ENCODE measurements around the gene RNF208.

The RNF208 gene

DNA sequence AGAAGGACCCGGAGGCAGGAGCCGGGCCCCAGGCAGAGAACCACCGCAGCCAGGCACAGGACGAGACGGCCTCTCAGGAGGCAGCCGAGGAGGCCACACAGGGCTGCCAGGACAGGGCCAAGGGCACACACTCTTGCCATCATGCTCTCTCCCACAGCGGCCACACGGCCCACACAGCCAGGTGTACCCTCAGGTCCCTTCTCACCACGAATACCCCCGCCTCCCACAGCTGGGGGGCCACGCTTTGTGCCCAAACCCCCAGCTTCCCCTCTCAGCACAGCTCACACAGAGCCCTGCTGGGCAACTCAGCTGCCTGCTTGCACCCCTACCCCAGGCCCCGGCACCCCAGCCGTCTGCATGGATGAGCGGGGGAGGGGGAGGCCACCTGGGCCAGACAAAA is 28.3 kb downstream of the RNF208 start:
- peak in 1 of 56 donors; percentile 60 for DNase-seq

DNA sequence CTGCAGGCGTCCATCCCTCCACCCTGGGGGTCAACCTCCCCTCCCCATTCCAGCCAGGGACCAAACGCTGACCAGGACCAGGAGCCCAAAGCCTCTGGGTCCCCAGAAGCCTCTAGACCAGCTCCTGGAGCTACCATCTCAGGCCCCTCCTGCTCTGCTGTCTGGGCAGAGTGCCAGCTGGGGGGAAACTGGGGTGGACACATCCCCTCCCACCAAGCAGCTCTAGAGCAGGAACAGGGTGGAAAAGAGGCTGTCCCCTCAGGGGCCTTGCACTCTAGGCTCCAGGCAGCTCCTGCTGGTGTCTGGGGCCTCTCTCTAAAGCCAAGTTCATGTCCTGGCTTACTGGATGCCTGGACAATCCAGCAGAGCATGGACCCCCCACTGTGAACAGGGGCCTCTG is 29.2 kb downstream of the RNF208 start:
- DNase-seq: no peak

DNA sequence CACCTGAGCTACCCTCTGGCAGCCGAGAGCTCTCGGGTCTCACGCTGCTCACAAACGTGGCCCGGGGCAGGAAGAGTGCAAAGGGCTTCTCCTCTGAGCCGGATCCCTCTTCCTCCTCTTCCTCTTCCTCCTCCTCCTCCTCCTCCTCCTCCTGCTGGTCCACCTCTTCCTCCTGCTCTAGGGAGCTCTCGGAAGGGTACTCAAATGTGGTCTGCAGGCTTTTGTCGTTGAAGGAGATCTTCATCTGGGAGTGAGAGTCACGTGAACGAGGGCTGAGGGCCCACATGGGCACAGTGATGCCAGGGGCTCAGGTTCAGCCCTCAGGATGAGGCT is 29.6 kb downstream of the RNF208 start:
- DNase-seq: no peak

DNA sequence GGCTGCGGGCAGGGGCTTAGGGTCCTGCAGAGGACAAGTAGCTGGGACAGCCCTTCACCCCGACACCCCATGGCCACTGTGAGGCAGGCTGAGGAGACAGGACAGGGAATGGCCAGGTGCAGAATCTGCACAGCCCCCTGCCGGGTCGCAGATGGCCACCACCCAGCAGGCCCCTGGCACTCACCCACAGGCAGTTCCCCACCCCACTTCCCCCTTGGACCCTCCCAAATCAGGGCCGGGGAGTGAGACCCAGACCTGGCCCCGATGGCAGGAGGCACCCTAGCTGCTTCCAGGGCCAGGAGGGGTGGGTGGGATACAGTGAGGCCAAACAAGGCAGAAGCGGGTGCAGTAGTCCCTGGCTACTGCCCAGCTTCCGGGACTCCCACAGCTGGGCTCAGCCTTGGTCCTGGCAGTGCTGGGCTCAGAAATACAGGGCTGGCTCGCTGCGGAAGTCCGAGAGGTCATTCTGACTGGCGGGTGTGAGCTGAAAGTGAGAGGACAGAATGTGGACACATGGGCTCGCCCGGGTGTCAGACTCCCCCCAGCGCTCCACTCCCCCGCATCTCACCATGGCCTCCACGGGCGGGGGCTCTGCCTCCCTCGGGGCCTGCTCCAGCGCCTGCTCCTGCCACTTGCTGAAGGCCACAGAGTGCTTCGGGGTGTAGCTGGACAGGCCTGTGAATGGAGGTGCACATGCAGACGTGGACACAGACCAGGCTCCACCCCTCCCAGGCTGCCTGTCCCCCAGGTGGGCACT is 30.2 kb downstream of the RNF208 start:
- DNase-seq: peak in 50 of 56 donors; percentile 17 to 90 (median 68)

DNA sequence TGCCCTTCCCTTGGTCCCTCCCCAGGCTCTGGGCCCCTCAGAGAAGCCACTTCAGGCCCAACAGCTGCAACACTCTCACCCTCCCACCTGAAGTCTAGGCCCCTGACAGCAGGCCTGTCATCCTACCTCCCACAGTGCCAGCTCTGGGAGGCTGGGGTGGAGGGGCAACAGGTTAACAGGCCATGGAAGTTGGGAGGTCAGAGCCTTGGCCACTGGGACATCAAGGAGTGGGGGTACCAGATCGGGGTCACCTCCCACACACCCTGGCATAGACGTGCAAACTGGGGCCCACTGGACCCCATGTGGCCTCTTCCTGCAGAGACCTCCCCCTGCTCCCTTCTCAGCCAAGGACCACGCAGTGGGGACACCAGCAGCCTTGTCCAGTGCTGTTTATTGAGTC is 30.8 kb downstream of the RNF208 start:
- no peak for DNase-seq

DNA sequence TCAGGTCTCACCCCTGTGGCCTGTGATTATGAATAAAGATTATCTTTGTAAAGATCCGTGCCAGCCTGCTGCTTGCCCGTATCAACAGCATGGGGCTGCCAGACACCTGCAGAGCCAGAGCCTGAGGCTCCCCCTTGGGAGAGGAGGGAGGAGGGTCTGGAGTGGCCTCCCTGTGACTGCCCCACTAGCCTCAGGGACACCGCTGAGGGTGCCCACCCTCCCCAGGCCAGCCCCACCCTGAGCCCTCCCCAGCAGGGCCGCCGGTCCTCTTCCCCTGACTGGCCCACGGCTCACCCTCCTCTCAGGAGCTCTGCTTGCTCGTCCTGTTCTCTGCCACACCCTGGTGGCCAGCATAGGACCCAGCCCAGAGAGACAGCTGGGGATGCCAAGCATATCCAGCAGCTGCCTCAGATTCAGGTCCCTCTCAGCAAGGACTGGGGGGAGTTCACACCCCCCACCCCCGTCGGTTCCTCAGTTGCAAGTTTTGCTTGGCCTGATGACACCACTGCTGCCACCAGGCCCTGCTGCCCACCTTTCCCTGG is 31.7 kb downstream of the RNF208 start:
- no peak for DNase-seq

DNA sequence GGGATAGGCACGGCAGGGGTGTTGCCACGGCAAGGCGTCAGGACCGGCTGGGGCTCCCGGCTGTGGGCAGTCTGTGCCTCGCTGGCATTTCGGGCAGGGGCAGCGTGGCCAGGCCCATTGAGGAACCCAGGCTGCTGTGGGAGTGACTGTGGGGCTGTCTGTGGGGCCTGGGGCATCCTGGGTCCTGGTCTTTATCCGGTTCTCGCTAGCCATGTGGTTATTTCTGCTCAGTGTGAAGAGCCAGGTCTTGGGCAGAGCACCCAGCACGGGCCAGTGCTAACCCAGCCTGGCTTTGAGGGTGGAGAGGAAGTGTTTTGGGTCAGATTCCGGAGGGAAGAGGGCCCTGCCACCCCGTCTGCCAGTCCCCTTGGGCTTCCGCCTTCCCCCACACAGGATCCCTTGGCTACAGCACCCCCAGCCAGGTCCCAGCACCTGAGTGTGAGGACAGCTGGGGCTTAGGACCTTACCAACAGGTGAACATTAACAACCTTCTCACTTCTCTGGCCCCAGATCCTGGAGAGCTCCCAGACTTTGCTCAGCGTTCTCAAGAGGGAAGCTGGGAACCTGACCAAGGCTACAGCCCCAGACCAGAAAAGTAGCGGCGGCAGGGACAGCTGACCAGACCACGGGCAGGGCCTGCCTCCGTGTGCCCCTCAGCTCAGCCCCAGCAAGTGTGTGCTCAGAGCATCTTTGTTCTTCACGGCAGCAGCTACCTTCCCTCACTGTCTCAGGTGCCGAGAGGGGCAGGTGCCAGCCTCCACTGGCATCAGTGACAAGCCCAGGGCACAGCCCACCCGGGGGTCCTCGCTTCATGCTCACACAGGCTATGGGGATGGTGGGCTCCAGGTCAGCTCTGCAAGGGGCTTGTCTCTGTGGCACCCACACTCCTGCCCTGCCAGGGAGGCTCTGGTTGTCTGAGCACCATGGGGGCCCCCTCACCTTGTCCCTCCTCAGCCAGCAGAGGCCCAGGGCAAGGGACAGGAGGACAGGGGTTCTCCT is 32.4 kb downstream of the RNF208 start:
- DNase-seq: peak in 1 of 56 donors; percentile 35

DNA sequence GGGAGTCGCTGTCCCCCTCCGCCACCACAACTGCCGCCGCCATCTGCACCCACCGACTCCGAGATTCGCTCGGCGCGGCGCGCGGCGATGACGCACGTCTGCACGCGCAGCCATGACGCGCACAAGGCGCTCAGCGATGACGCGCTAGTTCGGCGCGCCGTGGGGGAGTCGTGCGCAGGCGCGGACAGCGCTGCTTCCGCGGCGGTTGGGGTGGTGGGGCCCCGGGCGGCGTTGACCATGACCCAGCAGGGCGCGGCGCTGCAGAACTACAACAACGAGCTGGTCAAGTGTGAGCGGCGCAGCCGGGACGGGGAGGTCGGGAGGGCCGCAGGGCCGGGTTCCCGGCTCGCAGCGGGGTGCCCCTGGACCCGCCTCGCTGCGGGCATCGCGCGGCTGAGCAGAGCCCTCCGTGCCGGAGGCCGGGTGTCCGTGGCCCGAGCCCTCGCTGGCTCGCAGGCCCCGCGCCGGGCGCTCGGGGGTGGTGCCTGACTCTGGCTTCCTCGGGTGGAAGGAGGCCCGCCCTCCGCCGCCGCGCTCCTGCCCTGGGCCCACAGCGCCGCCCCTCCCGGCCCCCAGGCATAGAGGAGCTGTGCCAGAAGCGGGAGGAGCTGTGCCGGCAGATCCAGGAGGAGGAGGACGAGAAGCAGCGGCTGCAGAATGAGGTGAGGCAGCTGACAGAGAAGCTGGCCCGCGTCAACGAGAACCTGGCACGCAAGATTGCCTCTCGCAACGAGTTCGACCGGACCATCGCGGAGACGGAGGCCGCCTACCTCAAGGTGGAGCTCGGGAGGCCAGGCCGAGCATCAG is 33.3 kb downstream of the RNF208 start, which contains the start of the genes ANAPC2 and SSNA1:
Gene ANAPC2, minus strand, starts transcription at position 71 of the 807 bp plus-strand sequence. Its CDS starts 28 bp downstream, at position 43.
Gene SSNA1, plus strand, starts transcription at position 187 of the 807 bp plus-strand sequence. Its CDS starts 51 bp downstream, at position 238.
- DNase-seq: peak in 55 of 56 donors; percentile 57 to 96 (median 90)

DNA sequence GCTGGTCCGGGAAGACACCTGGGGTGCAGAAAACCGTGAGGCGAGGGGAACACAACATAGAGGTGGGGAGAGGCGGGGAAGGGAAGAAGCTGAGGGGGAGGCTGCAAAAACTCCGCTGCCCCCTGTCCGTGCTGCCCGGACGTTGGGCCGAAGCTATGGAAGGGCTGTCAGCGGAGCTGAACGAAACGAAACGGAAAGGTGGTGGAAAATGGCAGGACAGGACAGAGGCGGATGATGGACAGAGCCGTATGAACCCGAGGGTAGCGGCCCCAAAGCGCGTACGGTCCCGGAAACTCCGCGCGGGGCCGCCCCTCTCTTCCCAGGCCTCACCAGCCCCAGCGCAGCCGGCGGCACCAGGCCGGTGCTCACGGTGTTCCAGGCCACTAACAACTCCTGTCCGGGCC is 34.0 kb downstream of the RNF208 start:
- DNase-seq: no peak

DNA sequence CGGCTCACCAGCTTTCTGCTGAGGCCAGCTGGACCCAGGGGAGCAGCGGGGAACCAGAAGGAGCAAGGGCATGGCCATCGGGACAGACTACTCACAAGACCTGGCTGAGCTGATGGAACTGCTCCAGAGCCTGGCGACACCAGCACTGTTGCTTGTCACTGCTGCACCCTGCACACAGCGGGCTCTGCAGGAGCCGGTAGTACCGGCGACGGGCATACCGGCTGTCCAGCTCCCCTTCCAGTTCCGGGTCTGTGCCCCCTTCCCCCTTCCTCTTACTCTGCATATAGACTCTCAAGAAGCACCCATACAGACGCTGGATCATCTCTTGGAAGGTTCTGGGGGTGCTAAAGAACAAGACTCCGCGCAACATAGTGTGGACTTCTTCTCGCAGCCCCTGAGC is 34.7 kb downstream of the RNF208 start:
- DNase-seq: no peak

DNA sequence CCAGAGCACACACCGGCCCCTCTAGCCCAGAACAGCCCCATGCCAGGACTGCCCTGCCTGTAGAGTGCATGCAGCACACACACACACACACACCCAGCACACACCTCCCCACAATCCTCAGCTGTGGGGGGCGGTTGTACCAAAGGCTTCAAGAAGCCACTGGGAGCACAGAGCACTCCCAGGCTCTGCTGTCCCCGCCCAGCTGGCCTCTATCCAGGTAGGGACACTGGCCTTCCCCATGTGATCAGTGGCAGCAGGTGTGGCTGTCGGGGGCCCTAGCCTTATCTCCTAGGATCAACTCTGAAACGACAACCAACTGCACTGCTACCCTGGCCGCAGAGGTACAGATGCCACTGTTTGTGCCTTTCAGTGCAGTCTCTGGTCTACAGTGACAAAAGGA is 35.7 kb downstream of the RNF208 start:
- DNase-seq: no peak

DNA sequence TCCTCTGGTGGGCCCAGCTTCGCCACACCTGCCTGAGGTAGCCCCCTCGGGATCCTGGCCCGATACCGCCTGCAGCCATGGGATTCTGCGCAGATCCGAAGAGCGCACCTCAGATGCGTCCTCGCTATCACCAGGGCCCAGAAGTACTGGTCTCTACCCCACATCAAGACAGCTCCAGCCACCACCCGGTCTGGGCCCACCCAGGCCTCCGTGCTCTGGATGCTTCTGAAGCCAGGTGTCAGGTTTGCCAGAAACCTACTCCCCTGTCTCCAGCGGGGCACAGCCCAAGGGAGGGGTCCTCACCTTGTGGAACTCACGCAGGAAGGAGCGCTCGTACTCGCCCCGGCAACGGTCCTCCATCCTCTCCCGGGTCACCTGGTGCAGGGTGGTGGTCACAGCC is 36.1 kb downstream of the RNF208 start:
- DNase-seq: no peak

DNA sequence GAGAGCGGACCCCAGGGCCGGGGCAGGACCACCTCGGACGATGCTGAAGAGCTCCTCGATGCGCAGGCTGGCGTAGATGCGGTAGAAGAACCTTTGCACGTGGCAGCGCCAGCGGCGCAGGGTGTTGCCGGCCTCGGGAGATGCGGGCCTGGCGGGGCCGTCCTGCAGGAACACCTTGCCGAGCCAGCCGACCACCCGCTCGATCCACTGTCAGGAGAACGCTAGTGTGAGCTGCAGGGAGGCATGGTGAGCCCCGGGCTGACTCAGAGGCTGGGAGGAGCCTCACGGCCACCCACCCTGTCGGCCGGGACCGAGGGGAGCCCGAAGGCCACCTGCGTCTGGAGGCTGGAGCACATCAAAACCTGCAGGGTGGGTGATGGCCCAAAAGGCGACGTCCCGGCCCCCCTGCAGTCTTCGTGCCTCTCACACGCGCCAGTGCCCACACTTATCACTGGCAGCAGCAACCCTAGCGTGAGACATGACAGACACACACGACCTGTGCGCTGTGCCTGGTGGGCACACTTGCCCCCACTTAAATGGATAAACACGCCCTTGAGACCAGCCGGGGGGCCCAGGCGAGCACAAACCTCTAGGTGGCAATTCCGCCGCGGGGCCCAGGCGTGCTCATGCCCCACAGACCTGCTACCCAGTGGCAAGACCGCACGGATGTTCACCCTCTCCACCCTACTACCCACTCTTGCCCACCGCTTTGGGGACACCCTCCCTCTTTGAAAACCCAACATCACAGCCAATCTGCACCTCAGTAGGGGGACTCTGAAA is 37.0 kb downstream of the RNF208 start:
- no peak for DNase-seq

DNA sequence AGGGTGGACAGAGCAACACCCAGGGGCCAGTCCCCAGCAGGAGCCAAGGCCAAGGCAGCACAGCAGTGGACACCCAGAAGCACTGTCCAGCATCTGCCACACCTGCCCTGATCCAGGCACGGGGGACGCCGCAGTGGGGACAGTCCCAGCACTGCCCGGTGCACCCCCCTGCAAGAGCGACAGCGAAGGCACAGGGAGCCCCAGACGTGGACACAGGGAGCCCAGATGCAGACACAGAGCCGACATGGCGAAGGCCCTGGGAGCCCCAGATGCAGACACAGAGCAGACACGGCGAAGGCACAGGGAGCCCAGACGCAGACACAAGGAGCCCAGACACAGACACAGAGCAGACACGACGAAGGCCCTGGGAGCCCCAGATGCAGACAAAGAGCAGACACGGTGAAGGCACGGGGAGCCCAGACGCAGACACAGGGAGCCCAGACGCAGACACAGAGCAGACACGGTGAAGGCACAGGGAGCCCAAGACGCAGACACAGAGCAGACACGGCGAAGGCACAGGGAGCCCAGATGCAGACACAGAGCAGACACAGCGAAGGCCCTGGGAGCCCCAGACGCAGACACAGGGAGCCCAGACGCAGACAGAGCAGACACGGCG is 38.0 kb downstream of the RNF208 start:
- no peak for DNase-seq

DNA sequence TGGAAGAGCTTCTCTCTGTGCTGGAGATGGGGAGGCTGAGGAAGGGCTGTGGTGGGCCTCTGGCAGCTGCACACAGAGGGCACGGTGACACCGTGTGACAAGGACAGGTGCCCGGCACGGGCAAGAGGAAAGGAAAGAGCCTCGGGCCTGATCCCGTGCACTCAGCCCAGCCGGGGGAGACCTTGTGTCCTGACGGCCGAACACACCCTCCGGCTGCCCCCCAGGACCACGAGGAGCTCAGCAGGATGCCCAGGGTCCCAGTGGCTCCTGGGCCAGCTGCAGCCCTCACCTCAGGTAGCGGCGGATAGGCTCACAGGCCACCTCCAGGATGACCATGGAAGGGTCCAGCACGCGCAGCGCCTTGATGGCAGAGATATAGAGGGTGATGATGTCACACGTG is 39.2 kb downstream of the RNF208 start:
- DNase-seq: no peak

DNA sequence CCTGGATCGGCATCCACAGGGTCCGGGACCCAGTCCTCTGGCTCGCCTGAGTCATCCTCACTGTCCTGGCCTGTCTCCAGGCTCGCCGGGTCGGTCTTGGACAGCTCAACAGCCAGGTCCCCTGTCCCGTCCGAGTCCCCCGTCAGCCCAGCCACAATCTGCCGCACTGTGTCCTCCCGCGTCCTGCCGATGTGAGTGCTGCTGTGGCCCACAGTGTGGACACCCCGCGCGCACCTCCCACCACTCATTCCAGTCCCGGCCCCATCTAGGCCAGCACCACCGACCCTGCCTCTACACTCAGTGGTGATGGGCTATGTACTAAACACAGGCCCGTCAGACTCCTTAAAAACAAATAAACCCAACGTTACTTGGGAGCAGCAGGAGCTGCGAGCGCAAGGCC is 40.4 kb downstream of the RNF208 start:
- no peak for DNase-seq

DNA sequence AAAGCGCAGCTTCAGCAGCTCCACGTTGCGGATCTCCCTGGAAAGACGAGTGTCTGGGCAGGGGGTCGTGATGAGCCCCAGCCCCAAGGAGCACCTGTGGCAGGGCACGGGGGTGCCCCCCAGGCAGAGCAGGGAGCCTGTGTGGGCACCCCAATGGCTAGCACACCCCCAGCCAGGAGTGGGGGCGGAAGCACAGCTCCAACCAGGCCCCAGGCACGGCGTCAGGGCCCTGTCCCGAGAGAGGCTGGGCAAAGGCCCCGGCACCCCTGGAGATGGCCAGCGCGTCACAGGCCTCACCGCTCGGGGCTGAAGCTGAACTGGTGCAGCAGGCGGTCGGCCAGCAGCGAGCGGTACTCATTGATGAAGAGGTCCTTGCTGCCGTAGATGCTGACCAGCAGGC is 41.5 kb downstream of the RNF208 start:
- no peak for DNase-seq

DNA sequence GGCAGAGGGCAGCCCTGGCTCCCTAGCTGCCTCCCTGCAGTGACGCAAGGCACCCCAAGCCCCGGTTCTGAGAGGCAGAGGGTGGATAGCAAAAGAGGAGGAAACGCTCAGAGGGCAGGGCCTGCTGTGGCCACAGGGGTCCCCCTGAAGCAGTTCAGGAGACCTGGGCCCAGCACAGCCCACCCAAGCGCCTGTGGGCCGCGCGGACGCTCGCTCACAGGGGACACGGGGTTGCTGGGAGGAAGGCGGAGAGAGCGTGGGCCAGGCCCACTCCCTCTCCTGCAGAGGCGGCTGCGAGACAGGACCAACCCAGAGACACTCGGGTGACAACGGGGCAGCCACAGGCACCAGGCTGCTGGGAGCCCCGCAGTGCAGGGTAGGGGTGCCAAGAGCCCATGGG is 42.3 kb downstream of the RNF208 start:
- DNase-seq: no peak

DNA sequence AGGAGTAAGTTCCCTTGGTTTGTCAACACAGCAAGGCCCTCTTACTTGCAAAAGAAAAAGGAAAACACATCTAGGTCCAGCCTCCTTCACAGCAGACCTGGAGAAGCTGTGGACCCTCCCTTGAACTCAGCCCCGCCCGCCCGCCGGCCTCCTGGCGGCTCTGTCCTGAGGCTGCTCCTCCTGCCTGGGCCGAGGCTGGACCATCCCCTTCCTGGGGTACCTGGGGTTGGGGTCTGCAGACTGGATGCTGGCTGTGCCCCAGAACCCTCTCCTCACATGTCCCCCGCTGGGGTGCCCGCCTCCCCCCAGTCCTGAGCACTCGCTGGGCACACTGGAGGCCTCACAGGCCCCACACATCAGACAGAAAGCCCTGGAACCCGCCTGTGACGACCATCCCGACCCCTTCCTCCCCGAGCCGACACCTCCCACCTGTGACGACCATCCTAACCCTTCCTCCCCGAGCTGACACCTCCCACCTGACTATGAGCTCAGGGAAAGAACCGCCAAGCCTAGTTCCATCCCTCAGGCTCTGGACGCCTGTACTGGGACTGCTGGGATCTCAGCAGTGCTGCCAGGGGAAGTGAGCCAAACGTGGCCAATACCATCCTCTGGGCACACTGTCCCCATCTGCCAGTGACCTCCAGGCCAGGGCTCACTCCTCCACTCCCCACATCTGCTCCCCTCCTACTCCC is 43.0 kb downstream of the RNF208 start:
- DNase-seq: no peak
